ENCODE measurements around the gene SMC3. TPM values are rescaled to one million over a fixed set of nuclear protein-coding genes. Genes with fewer than 3 reads are reported as not detected.
"Not testable (repeated sequence)": the region's sequence is repeated elsewhere in the genome, so short reads cannot be mapped to it uniquely, and the experiment has no call there.

Gene SMC3
- total and polyA plus RNA-seq, 5 experiments from 2014 or later = 53.9 to 77.6 (median 66.7) TPM

- H3K4me1 Mint-ChIP-seq = peaks cover 10 to 52% (median 30%) of the 10 kb centered on the region in 4 donors
- DNase-seq (no peak), ATAC-seq (no peak)
- no peak overlapping the region for H3K27ac Mint-ChIP-seq
- H3K4me3 Mint-ChIP-seq = no peak overlapping the region
- H3K27me3 Mint-ChIP-seq = peaks cover 0 to 10% (median 5%) of the 10 kb centered on the region in 5 donors
- no peaks in the 10 kb centered on the region for H3K9me3 Mint-ChIP-seq
- POLR2A ChIA-PET = interaction anchor here (0.7 kb wide), 1 partner anchor 373 kb away, joined by 4 read pairs; no protein-coding TSS in a partner anchor
- H3K36me3 Mint-ChIP-seq = no peaks in the 10 kb centered on the region
Measured at GRCh38 chr10:110531687-110532086, 35.8 kb upstream of the SMC3 start.

DNA sequence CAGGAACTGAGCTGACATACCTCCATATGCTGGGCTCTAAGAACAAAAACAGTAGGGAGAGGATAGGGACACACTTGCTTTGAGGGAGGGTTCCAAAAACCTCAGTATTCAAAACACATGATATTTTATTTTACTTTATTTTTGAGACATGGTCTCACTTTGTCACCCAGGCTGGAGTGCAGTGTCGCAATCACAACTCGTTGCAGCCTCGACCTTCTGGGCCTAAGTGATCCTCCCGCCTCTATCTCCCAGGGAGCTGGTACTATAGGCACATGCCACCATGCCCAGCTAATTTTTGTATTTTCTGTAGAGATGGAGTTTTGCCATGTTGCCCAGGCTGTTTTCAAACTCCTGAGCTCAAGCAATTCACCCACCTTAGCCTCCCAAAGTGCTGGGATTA is 34.9 kb upstream of the SMC3 start:
- H3K4me3 Mint-ChIP-seq, DNase-seq, H3K27ac Mint-ChIP-seq, POLR2A ChIA-PET, H3K27me3 Mint-ChIP-seq, H3K9me3 Mint-ChIP-seq, ATAC-seq, H3K36me3 Mint-ChIP-seq: not testable (repeated sequence)
- peaks cover 10 to 58% (median 31%) of the 10 kb centered on the region in 4 donors for H3K4me1 Mint-ChIP-seq

- Mint-ChIP-seq H3K4me3 (no peak overlapping the region), H3K4me1 (peaks cover 9 to 53% (median 30%) of the 10 kb centered on the region in 4 donors), H3K36me3 (no peaks in the 10 kb centered on the region), H3K27ac (no peak overlapping the region), H3K27me3 (peaks cover 0 to 10% (median 5%) of the 10 kb centered on the region in 5 donors), H3K9me3 (no peaks in the 10 kb centered on the region)
- DNase-seq (no peak), ATAC-seq (no peak)
- POLR2A ChIA-PET = no interaction called here
Measured at GRCh38 chr10:110533149-110533548, 34.3 kb upstream of the SMC3 start.

GRCh38 chr10:110534571-110534970 is 32.9 kb upstream of the SMC3 start:
- Mint-ChIP-seq H3K4me3 (no peak overlapping the region), H3K9me3 (no peaks in the 10 kb centered on the region), H3K27me3 (peaks cover 0 to 10% (median 5%) of the 10 kb centered on the region in 5 donors), H3K4me1 (peaks cover 9 to 39% (median 19%) of the 10 kb centered on the region in 4 donors), H3K36me3 (no peaks in the 10 kb centered on the region), H3K27ac (peak overlapping the region in 1 of 10 donors; percentile 53)
- ATAC-seq (no peak), DNase-seq (no peak)
- POLR2A ChIA-PET = no interaction called here

- peak overlapping the region in 4 of 10 donors; percentile 4 to 72 (median 39) for H3K27ac Mint-ChIP-seq
- peaks cover 9 to 30% (median 13%) of the 10 kb centered on the region in 4 donors for H3K4me1 Mint-ChIP-seq
- peak; percentile 73 to 86 for ATAC-seq
- POLR2A ChIA-PET = no interaction called here
- H3K9me3 Mint-ChIP-seq = no peaks in the 10 kb centered on the region
- peaks cover 0 to 10% (median 3%) of the 10 kb centered on the region in 5 donors for H3K27me3 Mint-ChIP-seq
- no peaks in the 10 kb centered on the region for H3K36me3 Mint-ChIP-seq
- DNase-seq = peak in 8 of 10 donors; percentile 6 to 42 (median 25)
- H3K4me3 Mint-ChIP-seq = peak overlapping the region in 6 of 10 donors; percentile 0 to 57 (median 28)
Measured at GRCh38 chr10:110535958-110536891, 31.3 kb upstream of the SMC3 start.

DNA sequence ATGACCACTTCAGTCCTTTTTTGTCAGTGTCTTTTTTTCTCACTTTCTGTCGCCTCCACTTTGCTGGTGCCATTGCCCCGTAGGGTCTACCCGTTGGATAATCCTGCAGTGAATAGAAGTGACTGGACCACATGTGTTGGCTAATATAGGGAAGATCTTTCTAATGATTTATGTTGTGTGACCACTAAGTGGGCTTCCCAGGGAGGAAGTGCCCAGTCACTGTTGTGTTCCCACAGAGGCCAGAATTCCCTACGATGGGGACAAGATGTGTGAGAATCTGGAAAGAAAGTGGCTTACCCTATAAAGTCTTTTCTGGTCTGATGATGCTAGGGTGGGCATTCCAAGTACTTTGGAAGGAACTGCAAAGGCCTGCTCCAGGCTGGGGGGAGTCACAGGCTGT is 28.4 kb upstream of the SMC3 start:
- ATAC-seq = no peak
- Mint-ChIP-seq H3K4me1 (peaks cover 7 to 27% (median 13%) of the 10 kb centered on the region in 4 donors), H3K9me3 (no peaks in the 10 kb centered on the region), H3K4me3 (no peak overlapping the region), H3K27me3 (peaks cover 0 to 7% (median 3%) of the 10 kb centered on the region in 5 donors), H3K27ac (no peak overlapping the region), H3K36me3 (no peaks in the 10 kb centered on the region)
- POLR2A ChIA-PET = no interaction called here
- DNase-seq = no peak

DNA sequence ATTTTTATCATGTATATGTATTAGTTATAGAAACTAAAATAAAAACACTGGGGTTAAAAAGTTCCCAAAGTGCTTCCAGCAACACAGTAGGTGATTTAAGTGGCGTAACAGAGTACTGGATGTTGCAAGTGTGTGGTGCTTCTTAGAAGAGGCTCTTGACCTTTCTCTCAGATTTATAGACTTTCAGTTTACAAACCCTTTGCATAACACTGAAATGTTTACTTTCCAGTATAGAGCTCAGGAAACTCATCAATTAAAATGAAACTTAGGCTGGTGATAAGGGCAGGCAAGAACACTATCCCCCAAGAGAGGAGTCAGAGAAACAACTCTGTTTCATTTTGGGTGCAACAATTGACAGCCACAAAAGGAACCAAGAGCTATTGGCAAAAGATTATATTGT is 27.5 kb upstream of the SMC3 start:
- no peaks in the 10 kb centered on the region for H3K36me3 Mint-ChIP-seq
- peaks cover 3 to 19% (median 12%) of the 10 kb centered on the region in 4 donors for H3K4me1 Mint-ChIP-seq
- H3K9me3 Mint-ChIP-seq = no peaks in the 10 kb centered on the region
- DNase-seq (no peak), ATAC-seq (no peak)
- POLR2A ChIA-PET = interaction anchor here (0.6 kb wide), 1 partner anchor 27 kb away, joined by 3 read pairs; the partner anchor contains the start of gene SMC3
- H3K4me3 Mint-ChIP-seq = no peak overlapping the region
- no peak overlapping the region for H3K27ac Mint-ChIP-seq
- peaks cover 0 to 4% (median 0%) of the 10 kb centered on the region in 5 donors for H3K27me3 Mint-ChIP-seq

GRCh38 chr10:110544958-110545537 is 22.4 kb upstream of the SMC3 start:
- Mint-ChIP-seq H3K9me3 (no peaks in the 10 kb centered on the region), H3K4me3 (no peak overlapping the region), H3K36me3 (no peaks in the 10 kb centered on the region), H3K4me1 (peaks cover 0 to 5% (median 2%) of the 10 kb centered on the region in 4 donors), H3K27ac (peak overlapping the region in 1 of 10 donors; percentile 17), H3K27me3 (peaks cover 0 to 8% (median 2%) of the 10 kb centered on the region in 5 donors)
- POLR2A ChIA-PET = no interaction called here
- DNase-seq (no peak), ATAC-seq (no peak)

GRCh38 chr10:110546077-110546476 is 21.4 kb upstream of the SMC3 start:
- POLR2A ChIA-PET = interaction anchor here (1.1 kb wide), 1 partner anchor 240 kb away, joined by 6 read pairs; no protein-coding TSS in a partner anchor
- Mint-ChIP-seq H3K36me3 (no peaks in the 10 kb centered on the region), H3K9me3 (no peaks in the 10 kb centered on the region), H3K27ac (no peak overlapping the region), H3K4me1 (peaks cover 0 to 5% (median 2%) of the 10 kb centered on the region in 4 donors), H3K4me3 (no peak overlapping the region), H3K27me3 (peaks cover 0 to 10% (median 2%) of the 10 kb centered on the region in 5 donors)
- DNase-seq (no peak), ATAC-seq (no peak)

DNA sequence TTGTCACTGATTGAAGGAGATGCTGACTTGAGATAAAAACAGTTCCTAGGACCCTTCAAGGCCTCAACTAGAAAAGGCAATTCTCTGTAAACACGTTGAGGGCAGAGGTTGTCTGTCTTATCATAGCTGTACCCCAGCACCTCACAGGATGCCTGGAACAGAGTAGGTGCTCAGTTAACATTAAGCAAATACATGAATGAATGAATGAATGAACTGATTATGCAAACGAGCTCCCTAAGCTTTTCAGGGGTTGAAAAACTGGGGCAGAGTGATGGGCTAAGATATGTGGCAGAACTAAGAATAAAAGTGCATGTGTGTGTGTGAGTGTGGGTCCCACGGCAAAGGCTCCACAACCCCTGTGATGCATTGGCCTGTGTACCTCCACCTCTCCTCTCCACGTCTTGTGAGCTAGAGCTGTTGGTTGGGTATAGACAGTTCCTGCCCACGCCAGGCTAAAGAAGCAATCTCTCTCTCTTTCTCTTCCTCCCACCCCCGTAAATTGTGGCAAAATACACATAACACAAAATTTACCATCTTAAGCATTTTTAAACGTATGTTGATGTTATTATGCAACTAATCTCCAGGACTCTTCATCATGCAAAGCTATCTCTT is 20.9 kb upstream of the SMC3 start:
- Mint-ChIP-seq H3K4me3 (no peak overlapping the region), H3K4me1 (peaks cover 0 to 5% (median 2%) of the 10 kb centered on the region in 4 donors), H3K36me3 (no peaks in the 10 kb centered on the region), H3K9me3 (no peaks in the 10 kb centered on the region), H3K27me3 (peaks cover 2 to 13% (median 5%) of the 10 kb centered on the region in 5 donors), H3K27ac (no peak overlapping the region)
- ATAC-seq = no peak
- no peak for DNase-seq
- POLR2A ChIA-PET = interaction anchor here (1.1 kb wide), 1 partner anchor 240 kb away, joined by 6 read pairs; no protein-coding TSS in a partner anchor

DNA sequence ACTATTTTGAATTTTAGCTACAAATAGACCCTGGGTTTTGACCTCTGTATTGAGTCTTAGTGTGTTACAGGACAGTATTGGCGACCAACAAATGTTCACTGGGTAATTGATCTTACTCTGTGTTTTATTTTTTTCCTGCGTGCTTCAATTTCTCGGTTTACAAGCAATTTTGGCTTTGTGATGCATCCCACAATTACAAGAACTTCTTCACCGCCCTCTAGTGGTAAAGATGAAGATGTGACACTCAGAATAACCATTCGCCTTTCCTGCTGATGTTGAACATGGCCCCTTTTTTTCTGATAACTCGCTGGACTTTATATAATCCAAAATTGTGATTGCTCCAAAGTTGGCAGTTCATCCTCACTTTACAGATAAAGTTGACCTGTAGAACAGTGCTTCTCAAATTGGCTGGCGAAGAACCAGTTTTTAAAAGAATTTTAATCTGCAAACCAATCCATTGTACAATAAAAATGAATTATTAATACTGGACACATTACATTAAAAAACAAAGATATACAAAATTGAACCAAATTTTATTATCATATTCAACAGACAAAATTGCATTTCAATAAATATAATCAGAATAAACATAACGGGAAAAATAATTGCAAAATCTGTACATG is 20.2 kb upstream of the SMC3 start:
- Mint-ChIP-seq H3K27ac (no peak overlapping the region), H3K4me3 (no peak overlapping the region), H3K9me3 (no peaks in the 10 kb centered on the region), H3K4me1 (peaks cover 0 to 5% (median 2%) of the 10 kb centered on the region in 4 donors), H3K27me3 (peaks cover 3 to 16% (median 9%) of the 10 kb centered on the region in 5 donors), H3K36me3 (no peaks in the 10 kb centered on the region)
- POLR2A ChIA-PET = interaction anchor here (1.1 kb wide), 1 partner anchor 241 kb away, joined by 6 read pairs; no protein-coding TSS in a partner anchor
- DNase-seq (peak in 4 of 10 donors; percentile 14 to 74 (median 68)), ATAC-seq (peak; percentile 70 to 80)

DNA sequence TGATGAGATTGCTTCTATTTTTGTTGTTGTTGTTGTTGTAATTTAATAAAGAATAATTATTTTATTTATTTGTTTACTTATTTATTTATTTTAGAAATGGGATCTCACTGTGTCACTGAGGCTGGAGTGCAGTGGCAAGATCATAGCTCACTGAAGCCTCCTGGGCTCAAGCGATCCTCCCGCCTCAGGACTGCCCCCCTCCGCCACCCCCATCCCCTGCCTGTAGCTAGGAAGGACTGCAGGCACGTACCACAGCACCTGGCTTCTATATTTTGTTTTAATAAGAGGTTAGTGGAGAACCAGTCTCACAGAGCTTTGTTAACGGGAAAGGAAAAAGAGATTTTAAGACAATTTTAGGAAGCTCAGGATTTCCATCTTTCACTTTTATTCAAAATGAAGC is 19.5 kb upstream of the SMC3 start:
- peaks cover 3 to 20% (median 9%) of the 10 kb centered on the region in 5 donors for H3K27me3 Mint-ChIP-seq
- no peaks in the 10 kb centered on the region for H3K36me3 Mint-ChIP-seq
- ATAC-seq (no peak), DNase-seq (no peak)
- peaks cover 0 to 5% (median 2%) of the 10 kb centered on the region in 4 donors for H3K4me1 Mint-ChIP-seq
- H3K4me3 Mint-ChIP-seq = no peak overlapping the region
- H3K27ac Mint-ChIP-seq = no peak overlapping the region
- POLR2A ChIA-PET = no interaction called here
- no peaks in the 10 kb centered on the region for H3K9me3 Mint-ChIP-seq
